K562 (cell line): ENCODE data around the gene TTLL11. TPM values are rescaled to one million over a fixed set of nuclear protein-coding genes. Genes with fewer than 3 reads are reported as not detected.
A peak's percentile ranks its signal among the peaks of the same experiment; 100 is the strongest.

Experiments used
- ATAC-seq: fragments of 200-7000 bp; cut with Tn5 transposase; 3 replicates; pipeline ENCODE4 v1.9.1; 2020; ENCODE audit warnings: moderate library complexity
- Bru-seq: library from RNA; stranded (reverse); fragments of 400-500 nt; gene quantifications from one replicate; lab custom pipeline; 2021; lab: Mats Ljungman, UMichigan
- BruChase-seq, 2 experiments: library from RNA; stranded (reverse); fragments of 400-500 nt; gene quantifications; one replicate each; lab custom pipeline; 2021; lab: Mats Ljungman, UMichigan
- BruUV-seq: library from RNA; stranded (reverse); fragments of 400-500 nt; replicated peaks from 2 replicates; lab custom pipeline; 2021; lab: Mats Ljungman, UMichigan
- CTCF ChIA-PET: fragments of 300-600 bp; formaldehyde crosslinking; extraction: SDS; loops from one replicate; lab custom pipeline; 2021; ENCODE audit warnings: low intra/inter-chr PET ratio; lab: Yijun Ruan, JAX
- POLR2A ChIA-PET: fragments of 300-600, 350-650 bp; sonication (Branson Sonifier 250); formaldehyde crosslinking; extraction: SDS; loops from one replicate; lab custom pipeline; 2021; ENCODE audit warnings: antibody characterized with exemption, inconsistent platforms; lab: Yijun Ruan, JAX
- DNase-seq, 4 experiments: peaks; one replicate each; pipeline versions ENCODE4 v3.0.0 to v3.0.0-alpha.2; 2011 to 2018; ENCODE audit warnings: low spot score in 3 of 4, mixed read lengths in 3 of 4; ENCODE audit errors: extremely low read depth in 1 of 4
- FAIRE-seq: peaks from 2 replicates; lab custom pipeline; 2011; peaks lifted over from hg19 to GRCh38; lab: Jason Lieb, UNC
- H2AFZ ChIP-seq: 2 replicates; pipeline ENCODE4 v1.6.0; 2011; ENCODE audit warnings: low read depth, low read length, control low read depth, inconsistent platforms
- H3K27ac ChIP-seq: fragments of 200-600 bp; 3 replicates; pipeline ENCODE4 v1.8.0; 2011; ENCODE audit warnings: low read depth, mild to moderate bottlenecking, control low read depth, inconsistent platforms, low read length, moderate library complexity, mixed read lengths; ENCODE audit errors: extremely low read depth
- H3K27me3 ChIP-seq, 2 experiments: fragments of 300-600 bp in 1 of 2; 2 replicates in 1 of 2; 3 replicates in 1 of 2; pipeline versions ENCODE4 v1.6.0 to v1.8.0; 2011; ENCODE audit warnings: inconsistent platforms in 2 of 2, low read length in 2 of 2, mild to moderate bottlenecking in 1 of 2, mixed read lengths in 1 of 2, moderate library complexity in 1 of 2; ENCODE audit not compliant: control insufficient read depth in 2 of 2, insufficient read depth in 2 of 2
- H3K36me3 ChIP-seq: fragments of 300-600 bp; 3 replicates; pipeline ENCODE4 v1.8.0; 2011; ENCODE audit warnings: mild to moderate bottlenecking, low read length, inconsistent platforms; ENCODE audit not compliant: control insufficient read depth, insufficient read depth
- H3K4me1 ChIP-seq, 2 experiments: fragments of 200-600 bp in 1 of 2; replicated peaks in 1 of 2; 2 replicates in 1 of 2; 3 replicates in 1 of 2; pipeline versions ENCODE4 v1.5.1 to v1.8.0; 2011; ENCODE audit warnings: inconsistent platforms in 2 of 2, low read length in 2 of 2, mild to moderate bottlenecking in 1 of 2, mixed read lengths in 1 of 2, moderate library complexity in 1 of 2; ENCODE audit not compliant: control insufficient read depth in 2 of 2, insufficient read depth in 2 of 2
- H3K4me2 ChIP-seq: 2 replicates; pipeline ENCODE4 v1.6.1; 2011; ENCODE audit warnings: low read length, control low read depth, inconsistent platforms, mixed read lengths; ENCODE audit not compliant: insufficient read depth
- H3K4me3 ChIP-seq: fragments of 200-600 bp; sonication (generic), shearing (Covaris generic); 2 replicates; pipeline ENCODE4 v1.5.1; 2016; ENCODE audit warnings: control low read depth, inconsistent platforms
- H3K79me2 ChIP-seq: fragments of 200-600 bp; 3 replicates; pipeline ENCODE4 v1.8.0; 2011; ENCODE audit warnings: low read length, inconsistent platforms; ENCODE audit not compliant: control insufficient read depth, insufficient read depth
- H3K9ac ChIP-seq, 2 experiments: 2 replicates each; pipeline versions ENCODE4 v1.6.0 to v1.6.1; 2011; ENCODE audit warnings: low read depth in 2 of 2, low read length in 2 of 2, control low read depth in 1 of 2, inconsistent platforms in 1 of 2, mild to moderate bottlenecking in 1 of 2, mixed read lengths in 1 of 2; ENCODE audit not compliant: insufficient read depth in 1 of 2
- H3K9me1 ChIP-seq: one replicate; pipeline ENCODE4 v1.6.0; 2011; ENCODE audit warnings: inconsistent platforms, mild to moderate bottlenecking, low read length, moderate library complexity; ENCODE audit not compliant: control insufficient read depth, insufficient read depth
- H3K9me3 ChIP-seq: replicated peaks from 2 replicates; pipeline ENCODE4 v1.5.1; 2011; ENCODE audit warnings: low read depth, low read length, inconsistent platforms; ENCODE audit not compliant: control insufficient read depth, insufficient read depth
- H4K20me1 ChIP-seq: replicated peaks from 2 replicates; pipeline ENCODE4 v1.6.1; 2011; ENCODE audit warnings: low read length, inconsistent platforms, mixed read lengths; ENCODE audit not compliant: control insufficient read depth, insufficient read depth
- HSF4 ChIP-seq: fragments of 250-450 bp; sonication (Bioruptor Pico); IDR thresholded peaks from 2 replicates; pipeline ENCODE4 v2.1.2; 2022; ENCODE audit warnings: mild to moderate bottlenecking, moderate library complexity, borderline replicate concordance
- KDM5B ChIP-seq: fragments of 200-600 bp; sonication (generic); IDR thresholded peaks from 2 replicates; pipeline ENCODE4 v1.6.1; 2012; ENCODE audit warnings: low read depth, mild to moderate bottlenecking, moderate library complexity, low read length, control low read depth, inconsistent platforms; ENCODE audit not compliant: insufficient replicate concordance
- MBD1 ChIP-seq: fragments of 250-450 bp; sonication (Bioruptor Pico); IDR thresholded peaks from 2 replicates; pipeline ENCODE4 v1.8.0; 2022; ENCODE audit warnings: inconsistent platforms
- NR2C1 ChIP-seq, 2 experiments: fragments of 450-650 bp; IDR thresholded peaks; 2 replicates each; pipeline ENCODE4 v1.6.1; 2017; ENCODE audit warnings: mild to moderate bottlenecking in 2 of 2, antibody characterized with exemption in 1 of 2, inconsistent platforms in 1 of 2, missing compliant biosample characterization in 1 of 2, missing genetic modification characterization in 1 of 2
- NR2C2 ChIP-seq, 2 experiments: fragments of 200-800 bp in 1 of 2; sonication (Bioruptor generic) in 1 of 2; sonication (generic) in 1 of 2; formaldehyde crosslinking in 1 of 2; IDR thresholded peaks; 2 replicates each; pipeline versions ENCODE4 v1.6.1 to v1.8.0; 2016 to 2022; ENCODE audit warnings: mild to moderate bottlenecking in 1 of 2, missing compliant biosample characterization in 1 of 2, missing genetic modification characterization in 1 of 2, missing genetic modification reagents in 1 of 2
- POLR2AphosphoS5 ChIP-seq: IDR thresholded peaks from 2 replicates; pipeline ENCODE4 v1.6.1; 2011; ENCODE audit warnings: mild to moderate bottlenecking, low read depth, low read length, moderate library complexity; ENCODE audit not compliant: control insufficient read depth, insufficient read depth
- SNAPC5 ChIP-seq: fragments of 250-450 bp; sonication (Bioruptor Pico); IDR thresholded peaks from 2 replicates; pipeline ENCODE4 v1.8.0; 2021; ENCODE audit warnings: moderate library complexity, mild to moderate bottlenecking, inconsistent platforms
- XRCC4 ChIP-seq: IDR thresholded peaks from one replicate; pipeline ENCODE4 v1.6.1; 2011; ENCODE audit not compliant: insufficient read depth, insufficient read length; ENCODE audit errors: extremely low read depth
- ZEB2 ChIP-seq: fragments of 450-650 bp; IDR thresholded peaks from 2 replicates; pipeline ENCODE4 v1.6.1; 2016
- ZFPM2 ChIP-seq: fragments of 250-450 bp; sonication (Bioruptor Pico); IDR thresholded peaks from 2 replicates; pipeline ENCODE4 v1.5.1; 2022; ENCODE audit warnings: mild to moderate bottlenecking
- ZFX ChIP-seq: sonication (generic); formaldehyde crosslinking; IDR thresholded peaks from 2 replicates; pipeline ENCODE4 v1.8.0; 2022; ENCODE audit warnings: mild to moderate bottlenecking, missing genetic modification reagents, moderate library complexity
- WGBS: fragments of 100-300 bp; shearing (Covaris generic); methylation state at CpG from one replicate; pipeline ENCODE4 v1.1.6; 2016; ENCODE audit warnings: low coverage, mixed read lengths; ENCODE audit not compliant: insufficient coverage; ENCODE audit errors: missing lambda C conversion rate; 5-methylcytosine and 5-hydroxymethylcytosine counted together
- in situ Hi-C: fragments of 300-500 bp; cut with MboI; formaldehyde crosslinking; loops from 4 replicates; pipeline ENCODE4 v1.15.0; 2018; ENCODE audit warnings: inconsistent platforms, mixed read lengths
- intact Hi-C: fragments of 100-400 bp; cut with micrococcal nuclease; formaldehyde crosslinking; loops from 2 replicates; pipeline ENCODE4 v1.14.2; 2022
- long read RNA-seq, 3 experiments: library from polyadenylated mRNA in 2 of 3; library from RNA in 1 of 3; unstranded in 2 of 3; stranded (forward) in 1 of 3; transcript quantifications; one replicate each; pipeline ENCODE4 v2.0.0, GENCODE V29; 2019 to 2022
- polyA minus RNA-seq, 3 experiments: library from RNA; depleted of rRNA, polyadenylated mRNA; stranded (reverse); fragments of >200 nt; gene quantifications; 2 replicates each; pipeline ENCODE4 v1.2.3, GENCODE V29; 2011
- polyA plus RNA-seq, 8 experiments: library from polyadenylated mRNA; depleted of rRNA in 4 of 8; stranded (reverse) in 5 of 8; unstranded in 3 of 8; fragments of >200 nt; fragmentation: Nextera tagmentation in 2 of 8; fragmentation: Illumina TruSeq in 1 of 8; extraction: Ambion mirVana in 2 of 8; extraction: Trizol in 1 of 8; gene quantifications; 2 replicates each; pipeline versions ENCODE4 v1.2.1 to v1.2.3, GENCODE V29; 2011 to 2014; ENCODE audit warnings: inconsistent platforms in 1 of 8, missing spikeins in 1 of 8
- total RNA-seq, 7 experiments: library from RNA; depleted of rRNA in 6 of 7; stranded (reverse); fragments of >200 nt in 6 of 7; fragmentation: Illumina TruSeq in 2 of 7; extraction: Trizol in 2 of 7; gene quantifications; 2 replicates each; pipeline versions ENCODE4 v1.2.1 to v1.2.3, GENCODE V29; 2011 to 2021; ENCODE audit warnings: low replicate concordance in 1 of 7

TTLL11 gene
- 2.7 and 3.5 TPM in 2 replicates for total RNA-seq (2011; cell fraction: chromatin; rRNA removed; ENCODE audit: low replicate concordance)
- total RNA-seq (2011; cell fraction: nucleolus; rRNA removed) = 1.3 and 1.4 TPM in 2 replicates
- 1.1 and 1.9 TPM in 2 replicates for total RNA-seq (2011; cell fraction: nucleoplasm; rRNA removed)
- total RNA-seq (2014; rRNA removed) = 3.0 TPM in 2 replicates
- total RNA-seq (2014; rRNA removed; fragmentation: Illumina TruSeq; extraction: Trizol) = 2.6 and 2.9 TPM in 2 replicates
- total RNA-seq (2015; rRNA removed; fragmentation: Illumina TruSeq; extraction: Trizol) = 2.5 and 3.3 TPM in 2 replicates
- 4.2 and 4.4 TPM in 2 replicates for total RNA-seq (2021)
- 2.0 and 2.7 TPM in 2 replicates for polyA plus RNA-seq (2011; rRNA removed)
- polyA plus RNA-seq (2011; cell fraction: cytosol; rRNA removed) = 3.2 and 3.9 TPM in 2 replicates
- 1.9 and 2.2 TPM in 2 replicates for polyA plus RNA-seq (2011; cell fraction: nucleus; rRNA removed)
- 2.8 and 3.9 TPM in 2 replicates for polyA plus RNA-seq (2012)
- polyA plus RNA-seq (2014; fragmentation: Illumina TruSeq; extraction: Trizol) = 4.2 and 4.3 TPM in 2 replicates
- 1 to 10 TPM in 1 of 2 experiments, under 1 TPM in 1; 0.83 to 1.5 TPM for polyA plus RNA-seq (2014; fragmentation: Nextera tagmentation; extraction: Ambion mirVana)
- polyA plus RNA-seq (2014; rRNA removed) = 3.7 and 4.3 TPM in 2 replicates
- 2.6 and 3.0 TPM in 2 replicates for polyA minus RNA-seq (2011; rRNA and poly(A)+ RNA removed)
- polyA minus RNA-seq (2011; cell fraction: cytosol; rRNA and poly(A)+ RNA removed) = 0.38 and 2.2 TPM in 2 replicates
- 1.3 and 1.6 TPM in 2 replicates for polyA minus RNA-seq (2011; cell fraction: nucleus; rRNA and poly(A)+ RNA removed)
- percentile 48 among the genes with signal in this experiment for Bru-seq, nascent RNA
- BruChase-seq, experiment 1, labeled RNA remaining after a 2-hour chase = percentile 48 among the genes with signal in this experiment
- BruChase-seq, experiment 2, labeled RNA remaining after a 6-hour chase = percentile 42 among the genes with signal in this experiment
- long read RNA-seq, experiment 1, partial matches to known transcripts = 1 of 9 reads
- long read RNA-seq, experiment 1, other reads (novel, unspliced or antisense) = 3 of 9 reads
- long read RNA-seq, experiment 2, transcript TTLL11-206 (3 exons, 1,038 nt) = major isoform, 5 of 12 reads
- long read RNA-seq, experiment 2, partial matches to known transcripts = 0 of 12 reads
- long read RNA-seq, experiment 2, other reads (novel, unspliced or antisense) = 4 of 12 reads
- long read RNA-seq, experiment 3 = 0 reads

GRCh38 chr9:122092611-122093506, at the start of gene TTLL11:
TTLL11 (minus strand) TSS chr9:122093308; CDS start chr9:122093148, 160 bp downstream.
- Histone ChIP-seq H3K4me3 (peak within 1 kb of the TSS; percentile 96), H3K9ac (peak within 1 kb of the TSS; percentile 67 to 93), H3K27ac (peak within 1 kb of the TSS; percentile 52; the same call in 2 of the 3 replicates), H3K9me1 (no peaks in the 10 kb centered on the region), H3K4me1 (peaks cover 9 to 20% of the 10 kb centered on the region in 2 experiments; a peak in 4 of 5 replicates), H2AFZ (peak within 1 kb of the TSS; percentile 90), H3K36me3 (no peaks in the 10 kb centered on the region), H3K9me3 (no peaks in the 10 kb centered on the region; the same call in 1 of the 2 replicates), H3K4me2 (peak within 1 kb of the TSS; percentile 92), H3K27me3 (no peaks in the 10 kb centered on the region), H4K20me1 (no peaks in the 10 kb centered on the region), H3K79me2 (peaks cover 20% of the 10 kb centered on the region; the same call in 2 of the 3 replicates)
- no TSS peak for BruUV-seq
- ChIA-PET CTCF (no interaction called here), POLR2A (interaction anchor here (0.7 to 1.1 kb wide), 4 partner anchors 8 to 292 kb away, joined by 3 to 5 read pairs (median 4); no protein-coding TSS in a partner anchor)
- ATAC-seq (peak; percentile 92), DNase-seq (peak; percentile 95 to 96 (median 95)), FAIRE-seq (peak; percentile 86)
- intact Hi-C loops (no loop called here), in situ Hi-C loops (no loop called here)
- WGBS = under 1% methylated on average over 63 of the region's 98 CpGs
- TF ChIP-seq POLR2AphosphoS5 (0 out of 2 replicates have a peak, but pooled peaks have one; percentile 22), NR2C2 (CRISPR knock-in tag; IDR thresholded peaks at IDR 0.05) (peak; percentile 87), NR2C2 (tag; IDR thresholded peaks at IDR 0.05) (peak; percentile 84), ZFX (peak; percentile 71), XRCC4 (no peak), NR2C1 (IDR thresholded peaks at IDR 0.05) (peak; percentile 80; the same call in 1 of the 2 replicates), NR2C1 (tag; IDR thresholded peaks at IDR 0.05) (peak; percentile 85), MBD1 (CRISPR knock-in tag) (no peak), ZEB2 (no peak), KDM5B (peak; percentile 8), HSF4 (CRISPR knock-in tag) (no peak), SNAPC5 (CRISPR knock-in tag) (no peak), ZFPM2 (CRISPR knock-in tag) (no peak)
